ENCODE results near the gene SELENOF.
"Not testable (repeated sequence)": the region's sequence is repeated elsewhere in the genome, so short reads cannot be mapped to it uniquely, and the experiment has no call there.

The SELENOF gene

GRCh38 chr1:86888327-86888726, 25.6 kb downstream of the SELENOF start:
- no peak overlapping the region for H3K4me3 ChIP-seq (ENCODE audit: control insufficient read depth, low read depth, low read length)
- DNase-seq (ENCODE audit: low read depth): no peak
- TF ChIP-seq, protein P1, sequence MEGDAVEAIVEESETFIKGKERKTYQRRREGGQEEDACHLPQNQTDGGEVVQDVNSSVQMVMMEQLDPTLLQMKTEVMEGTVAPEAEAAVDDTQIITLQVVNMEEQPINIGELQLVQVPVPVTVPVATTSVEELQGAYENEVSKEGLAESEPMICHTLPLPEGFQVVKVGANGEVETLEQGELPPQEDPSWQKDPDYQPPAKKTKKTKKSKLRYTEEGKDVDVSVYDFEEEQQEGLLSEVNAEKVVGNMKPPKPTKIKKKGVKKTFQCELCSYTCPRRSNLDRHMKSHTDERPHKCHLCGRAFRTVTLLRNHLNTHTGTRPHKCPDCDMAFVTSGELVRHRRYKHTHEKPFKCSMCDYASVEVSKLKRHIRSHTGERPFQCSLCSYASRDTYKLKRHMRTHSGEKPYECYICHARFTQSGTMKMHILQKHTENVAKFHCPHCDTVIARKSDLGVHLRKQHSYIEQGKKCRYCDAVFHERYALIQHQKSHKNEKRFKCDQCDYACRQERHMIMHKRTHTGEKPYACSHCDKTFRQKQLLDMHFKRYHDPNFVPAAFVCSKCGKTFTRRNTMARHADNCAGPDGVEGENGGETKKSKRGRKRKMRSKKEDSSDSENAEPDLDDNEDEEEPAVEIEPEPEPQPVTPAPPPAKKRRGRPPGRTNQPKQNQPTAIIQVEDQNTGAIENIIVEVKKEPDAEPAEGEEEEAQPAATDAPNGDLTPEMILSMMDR (IDR thresholded peaks at IDR 0.05; ENCODE audit: control insufficient read depth, insufficient read depth, low read depth, low read length, missing control alignments): no peak

DNA sequence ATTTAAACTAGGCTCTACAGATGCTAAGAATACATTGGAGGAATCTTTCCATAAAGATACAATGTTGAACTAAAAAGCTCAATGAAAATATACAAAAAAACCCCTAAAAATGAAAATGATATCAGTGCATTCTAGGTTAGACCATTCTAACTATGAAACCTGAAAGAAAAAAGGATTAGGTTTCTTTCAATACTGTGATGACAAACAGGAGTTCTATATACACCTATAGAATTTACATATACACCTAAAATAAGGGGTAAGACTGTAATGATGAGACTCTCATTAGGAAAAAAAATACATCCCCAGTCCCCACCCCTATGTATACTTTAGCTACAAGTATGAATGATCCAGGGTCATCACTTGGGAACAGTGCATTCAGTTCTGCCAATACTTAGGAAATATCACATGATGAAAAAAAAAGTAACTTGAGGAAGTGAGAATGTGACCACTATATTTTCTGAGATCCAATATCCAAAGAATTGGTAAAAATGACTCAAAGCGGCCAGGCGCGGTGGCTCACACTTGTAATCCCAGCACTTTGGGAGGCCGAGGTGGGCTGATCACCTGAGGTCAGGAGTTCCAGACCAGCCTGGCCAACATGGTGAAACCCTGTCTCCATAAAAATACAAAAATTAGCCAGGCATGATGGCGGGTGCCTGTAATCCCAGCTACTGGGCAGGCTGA, 26.3 kb downstream of the SELENOF start:
- DNase-seq (ENCODE audit: low read depth): no peak
- TF ChIP-seq, protein P1 (IDR thresholded peaks at IDR 0.05; ENCODE audit: control insufficient read depth, insufficient read depth, low read depth, low read length, missing control alignments): no peak

GRCh38 chr1:86875722-86876121, 38.2 kb downstream of the SELENOF start:
- TF ChIP-seq, protein P1 (IDR thresholded peaks at IDR 0.05; ENCODE audit: control insufficient read depth, insufficient read depth, low read depth, low read length, missing control alignments): no peak

More for the DNA sequence above, 26.3 kb downstream of the SELENOF start:
- H3K4me3 ChIP-seq (ENCODE audit: control insufficient read depth, low read depth, low read length): no peak overlapping the region

GRCh38 chr1:86872086-86872485, 41.8 kb downstream of the SELENOF start:
- no peak overlapping the region for H3K4me3 ChIP-seq (ENCODE audit: control insufficient read depth, low read depth, low read length)
- TF ChIP-seq, protein P1 (IDR thresholded peaks at IDR 0.05; ENCODE audit: control insufficient read depth, insufficient read depth, low read depth, low read length, missing control alignments): no peak
- DNase-seq (ENCODE audit: low read depth): no peak

More at GRCh38 chr1:86875722-86876121, 38.2 kb downstream of the SELENOF start:
- DNase-seq (ENCODE audit: low read depth): no peak
- H3K4me3 ChIP-seq (ENCODE audit: control insufficient read depth, low read depth, low read length): no peak overlapping the region

GRCh38 chr1:86871001-86871400, 42.9 kb downstream of the SELENOF start:
- H3K4me3 ChIP-seq (ENCODE audit: control insufficient read depth, low read depth, low read length): no peak overlapping the region
- no peak for DNase-seq (ENCODE audit: low read depth)
- TF ChIP-seq, protein P1 (IDR thresholded peaks at IDR 0.05; ENCODE audit: control insufficient read depth, insufficient read depth, low read depth, low read length, missing control alignments): no peak

- TF ChIP-seq, protein P1 (IDR thresholded peaks at IDR 0.05; ENCODE audit: control insufficient read depth, insufficient read depth, low read depth, low read length, missing control alignments): no peak
- no peak overlapping the region for H3K4me3 ChIP-seq (ENCODE audit: control insufficient read depth, low read depth, low read length)
- DNase-seq (ENCODE audit: low read depth): no peak
These were observed 45.4 kb downstream of the SELENOF start for GRCh38 chr1:86868477-86868876.

DNA sequence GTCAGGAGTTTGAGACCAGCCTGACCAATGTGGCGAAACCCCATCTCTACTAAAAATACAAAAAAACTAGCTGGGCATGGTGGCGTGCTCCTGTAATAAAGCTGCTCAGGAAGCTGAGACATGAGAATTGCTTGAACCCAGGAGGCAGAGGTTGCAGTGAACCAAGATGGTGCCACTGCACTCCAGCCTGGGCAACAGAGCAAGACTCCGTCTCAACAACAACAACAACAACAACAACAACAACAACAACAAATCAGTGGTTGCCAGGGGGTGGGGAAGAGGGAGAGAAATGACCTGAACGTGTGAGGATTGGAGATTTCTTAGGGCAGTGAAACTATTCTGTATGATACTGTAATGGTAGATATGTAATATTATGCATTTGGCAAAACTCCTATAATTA, 46.6 kb downstream of the SELENOF start:
- not testable (repeated sequence) for DNase-seq (ENCODE audit: low read depth); H3K4me3 ChIP-seq (ENCODE audit: control insufficient read depth, low read depth, low read length)

Measured in AG09309 (cell line).